HepG2 (cell line): ENCODE measurements around the gene BDP1. TPM values are rescaled to one million over a fixed set of nuclear protein-coding genes. Genes with fewer than 3 reads are reported as not detected.

Experiments used
- DRAP1 ChIP-seq: IDR thresholded peaks from 2 replicates; pipeline ENCODE4 v1.6.1; 2016; ENCODE audit warnings: missing genetic modification reagents, missing compliant biosample characterization
- E2F2 ChIP-seq: sonication (generic); formaldehyde crosslinking; IDR thresholded peaks from 2 replicates; pipeline ENCODE4 v1.4.0; 2020; ENCODE audit warnings: missing genetic modification reagents, borderline replicate concordance
- FOXP1 ChIP-seq, 2 experiments: fragments of 450-650 bp in 1 of 2; IDR thresholded peaks; 2 replicates each; pipeline ENCODE4 v1.6.1; 2017 to 2018; ENCODE audit warnings: antibody characterized with exemption in 1 of 2
- KLF12 ChIP-seq: sonication (generic); formaldehyde crosslinking; IDR thresholded peaks from 2 replicates; pipeline ENCODE4 v1.4.0; 2020; ENCODE audit warnings: missing genetic modification reagents, borderline replicate concordance
- MAX ChIP-seq: IDR thresholded peaks from 2 replicates; pipeline ENCODE4 v1.6.1; 2012; ENCODE audit warnings: inconsistent platforms
- MIER3 ChIP-seq: IDR thresholded peaks from 2 replicates; pipeline ENCODE4 v1.6.1; 2016; ENCODE audit warnings: missing compliant biosample characterization, borderline replicate concordance
- NFATC3 ChIP-seq: sonication (generic); formaldehyde crosslinking; IDR thresholded peaks from 2 replicates; pipeline ENCODE4 v1.5.1; 2020; ENCODE audit warnings: mild to moderate bottlenecking, missing genetic modification reagents
- RAD51 ChIP-seq: fragments of 450-650 bp; IDR thresholded peaks from 2 replicates; pipeline ENCODE4 v1.6.1; 2016; ENCODE audit warnings: borderline replicate concordance
- RFX5 ChIP-seq: IDR thresholded peaks from 2 replicates; pipeline ENCODE4 v1.6.1; 2011; ENCODE audit warnings: low read depth, low read length, improper control_type of control experiment
- SATB2 ChIP-seq: sonication (generic); formaldehyde crosslinking; IDR thresholded peaks from 2 replicates; pipeline ENCODE4 v1.5.0; 2020; ENCODE audit warnings: missing genetic modification reagents
- SRSF1 ChIP-seq: fragments of 200-400 bp; formaldehyde crosslinking; optimal IDR thresholded peaks from 2 replicates; pipeline ENCODE3; 2017; ENCODE audit warnings: mild to moderate bottlenecking, low read depth, low read length, moderate library complexity
- ZBTB2 ChIP-seq: sonication (generic); formaldehyde crosslinking; IDR thresholded peaks from 2 replicates; pipeline ENCODE4 v1.8.0; 2022; ENCODE audit warnings: low read depth, missing genetic modification reagents
- ZHX1 ChIP-seq: sonication (generic); formaldehyde crosslinking; IDR thresholded peaks from 2 replicates; pipeline ENCODE4 v1.8.1; 2022; ENCODE audit warnings: low read depth, mild to moderate bottlenecking, missing genetic modification reagents
- ZKSCAN1 ChIP-seq: fragments of 150-350 bp; IDR thresholded peaks from 2 replicates; pipeline ENCODE4 v1.6.1; 2014; ENCODE audit warnings: low read length
- ZKSCAN5 ChIP-seq: sonication (generic); formaldehyde crosslinking; IDR thresholded peaks from 2 replicates; pipeline ENCODE4 v1.5.1; 2020; ENCODE audit warnings: mild to moderate bottlenecking, missing genetic modification reagents
- ZNF484 ChIP-seq: sonication (generic); formaldehyde crosslinking; IDR thresholded peaks from 2 replicates; pipeline ENCODE4 v1.5.1; 2020; ENCODE audit warnings: mild to moderate bottlenecking, low read depth, missing genetic modification reagents, borderline replicate concordance
- ZNF562 ChIP-seq: sonication (generic); formaldehyde crosslinking; IDR thresholded peaks from 2 replicates; pipeline ENCODE4 v1.8.0; 2022; ENCODE audit warnings: missing genetic modification reagents, borderline replicate concordance
- ZNF768 ChIP-seq: sonication (generic); formaldehyde crosslinking; IDR thresholded peaks from 2 replicates; pipeline ENCODE4 v1.4.0; 2020; ENCODE audit warnings: missing genetic modification reagents
- ZSCAN29 ChIP-seq: sonication (generic); formaldehyde crosslinking; conservative IDR thresholded peaks from 2 replicates; pipeline ENCODE4 v1.4.0; 2020; ENCODE audit warnings: mild to moderate bottlenecking, missing genetic modification reagents
- ZXDC ChIP-seq: sonication (generic); formaldehyde crosslinking; IDR thresholded peaks from 2 replicates; pipeline ENCODE4 v1.5.0; 2020; ENCODE audit warnings: mild to moderate bottlenecking, missing genetic modification reagents
- polyA plus RNA-seq, 8 experiments: library from polyadenylated mRNA; depleted of rRNA in 3 of 8; stranded (reverse) in 7 of 8; unstranded in 1 of 8; fragments of >200 nt; fragmentation: Illumina TruSeq in 4 of 8; extraction: Trizol in 4 of 8; gene quantifications; 2 replicates each; pipeline versions ENCODE4 v1.2.1 to v1.2.3, GENCODE V29; 2011 to 2016; ENCODE audit warnings: low read depth in 4 of 8, missing spikeins in 1 of 8, mixed read lengths in 1 of 8; ENCODE audit not compliant: insufficient read depth in 1 of 8
- total RNA-seq, 5 experiments: library from RNA; depleted of rRNA; stranded (reverse); fragments of >200 nt; fragmentation: Illumina TruSeq; extraction: Trizol; gene quantifications; 2 replicates each; pipeline ENCODE4 v1.2.3, GENCODE V29; 2016; ENCODE audit warnings: low read depth in 1 of 5

Gene BDP1
- total and polyA plus RNA-seq, 2 of the 13 experiments (the other 11 are each of a cell fraction or from before 2014, with no cell fraction given): 10.2 to 22.4 TPM

GRCh38 chr5:71455427-71456361 lies at the start of gene BDP1 (continued):
- TF ChIP-seq DRAP1: peak; percentile 41; the same call in 1 of the 2 replicates
- no peak for TF ChIP-seq RAD51
- TF ChIP-seq NFATC3 (CRISPR knock-in tag): no peak
- TF ChIP-seq ZKSCAN5 (CRISPR knock-in tag): no peak
- peak; percentile 62 for TF ChIP-seq ZSCAN29 (CRISPR knock-in tag)
- no peak for TF ChIP-seq ZNF484 (CRISPR knock-in tag)
- TF ChIP-seq E2F2: no peak
- no peak for TF ChIP-seq ZXDC (CRISPR knock-in tag)
- TF ChIP-seq SATB2 (CRISPR knock-in tag): no peak
- peak; percentile 70 for TF ChIP-seq SRSF1
- TF ChIP-seq ZBTB2: peak; percentile 5; the same call in 1 of the 2 replicates
- peak; percentile 74 for TF ChIP-seq MAX
- TF ChIP-seq KLF12 (CRISPR knock-in tag): peak; percentile 61; the same call in 1 of the 2 replicates
- no peak for TF ChIP-seq ZKSCAN1
- TF ChIP-seq RFX5: peak; percentile 72; the same call in 1 of the 2 replicates
- TF ChIP-seq MIER3 (CRISPR knock-in tag): no peak; the same call in 1 of the 2 replicates
- TF ChIP-seq ZHX1 (CRISPR knock-in tag): peak; percentile 84
- TF ChIP-seq FOXP1 (IDR thresholded peaks at IDR 0.05): no peak
- TF ChIP-seq FOXP1 (CRISPR knock-in tag; IDR thresholded peaks at IDR 0.05): peak; percentile 49; the same call in 1 of the 2 replicates
- 0 out of 2 replicates have a peak, but pooled peaks have one; percentile 54 for TF ChIP-seq ZNF768 (CRISPR knock-in tag)
- no peak for TF ChIP-seq ZNF562 (CRISPR knock-in tag)
